ENCODE results near the gene SMCO3. TPM values are rescaled to one million over a fixed set of nuclear protein-coding genes. Genes with fewer than 3 reads are reported as not detected.

The SMCO3 gene
- total RNA-seq, 1 experiment from 2014 or later: not detected

- no peaks in the 10 kb centered on the region for H4K20me1 ChIP-seq (ENCODE audit: low read length)
- no peaks in the 10 kb centered on the region for H3K9me2 ChIP-seq (replicated peaks; ENCODE audit: low read length)
- H3K9ac ChIP-seq (ENCODE audit: low read length): no peak overlapping the region
- ChIA-PET POLR2A (ENCODE audit: unreplicated experiment) (interaction anchor here (0.6 kb wide), 1 partner anchor 85 kb away, joined by 4 read pairs; no protein-coding TSS in a partner anchor), CTCF (no interaction called here)
- H3K4me3 ChIP-seq (ENCODE audit: low read length): no peak overlapping the region
- peaks cover 11% of the 10 kb centered on the region for H3K4me1 ChIP-seq (ENCODE audit: insufficient read depth, low read length)
- no peak overlapping the region for H2AFZ ChIP-seq (ENCODE audit: low read length)
- TF ChIP-seq EZH2 (IDR thresholded peaks at IDR 0.05; ENCODE audit: low read length, unreplicated experiment): no peak
- TF ChIP-seq EZH2phosphoT487 (IDR thresholded peaks at IDR 0.05; ENCODE audit: borderline replicate concordance, low read length): no peak
- TF ChIP-seq, protein P1, sequence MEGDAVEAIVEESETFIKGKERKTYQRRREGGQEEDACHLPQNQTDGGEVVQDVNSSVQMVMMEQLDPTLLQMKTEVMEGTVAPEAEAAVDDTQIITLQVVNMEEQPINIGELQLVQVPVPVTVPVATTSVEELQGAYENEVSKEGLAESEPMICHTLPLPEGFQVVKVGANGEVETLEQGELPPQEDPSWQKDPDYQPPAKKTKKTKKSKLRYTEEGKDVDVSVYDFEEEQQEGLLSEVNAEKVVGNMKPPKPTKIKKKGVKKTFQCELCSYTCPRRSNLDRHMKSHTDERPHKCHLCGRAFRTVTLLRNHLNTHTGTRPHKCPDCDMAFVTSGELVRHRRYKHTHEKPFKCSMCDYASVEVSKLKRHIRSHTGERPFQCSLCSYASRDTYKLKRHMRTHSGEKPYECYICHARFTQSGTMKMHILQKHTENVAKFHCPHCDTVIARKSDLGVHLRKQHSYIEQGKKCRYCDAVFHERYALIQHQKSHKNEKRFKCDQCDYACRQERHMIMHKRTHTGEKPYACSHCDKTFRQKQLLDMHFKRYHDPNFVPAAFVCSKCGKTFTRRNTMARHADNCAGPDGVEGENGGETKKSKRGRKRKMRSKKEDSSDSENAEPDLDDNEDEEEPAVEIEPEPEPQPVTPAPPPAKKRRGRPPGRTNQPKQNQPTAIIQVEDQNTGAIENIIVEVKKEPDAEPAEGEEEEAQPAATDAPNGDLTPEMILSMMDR (conservative IDR thresholded peaks at IDR 0.05; ENCODE audit: low read depth, low read length): no peak
- H3K4me2 ChIP-seq (ENCODE audit: low read length): no peak overlapping the region
- intact Hi-C loops (cut with micrococcal nuclease): loop anchor here (5.0 kb wide), 1 partner anchor 40 kb away; the partner anchor contains the start of gene MGP
- ATAC-seq (no peak), DNase-seq (no peak)
- no peak overlapping the region for H3K27ac ChIP-seq (ENCODE audit: low read length)
- no peaks in the 10 kb centered on the region for H3K9me3 ChIP-seq (ENCODE audit: low read length)
- H3F3A ChIP-seq (ENCODE audit: low read length, unreplicated experiment): no peaks in the 10 kb centered on the region
- no TSS peak for BruUV-seq (replicated peaks)
- H3K27me3 ChIP-seq (ENCODE audit: low read length): no peaks in the 10 kb centered on the region
- no peaks in the 10 kb centered on the region for H3K36me3 ChIP-seq (ENCODE audit: low read depth, low read length)
- no peaks in the 10 kb centered on the region for H3K79me2 ChIP-seq (ENCODE audit: low read length)
These were observed 33.0 kb upstream of the SMCO3 start for GRCh38 chr12:14846876-14847580.

- peaks cover 20% of the 10 kb centered on the region for H3K4me1 ChIP-seq (ENCODE audit: insufficient read depth, low read length)
- intact Hi-C loops (cut with micrococcal nuclease): loop anchor here (5.0 kb wide), 1 partner anchor 41 kb away; the partner anchor contains the start of gene MGP
- ChIA-PET CTCF (interaction anchor here (0.5 kb wide), 1 partner anchor 41 kb away, joined by 4 read pairs; no protein-coding TSS in a partner anchor), POLR2A (ENCODE audit: unreplicated experiment) (no interaction called here)
- TF ChIP-seq EZH2phosphoT487 (IDR thresholded peaks at IDR 0.05; ENCODE audit: borderline replicate concordance, low read length) (no peak), EZH2 (IDR thresholded peaks at IDR 0.05; ENCODE audit: low read length, unreplicated experiment) (no peak)
- TF ChIP-seq, protein P1 (conservative IDR thresholded peaks at IDR 0.05; ENCODE audit: low read depth, low read length): no peak
- H3K79me2 ChIP-seq (ENCODE audit: low read length): no peaks in the 10 kb centered on the region
- no peaks in the 10 kb centered on the region for H3K36me3 ChIP-seq (ENCODE audit: low read depth, low read length)
- no peak overlapping the region for H3K4me2 ChIP-seq (ENCODE audit: low read length)
- no peak overlapping the region for H2AFZ ChIP-seq (ENCODE audit: low read length)
- H3F3A ChIP-seq (ENCODE audit: low read length, unreplicated experiment): no peaks in the 10 kb centered on the region
- H3K9me2 ChIP-seq (replicated peaks; ENCODE audit: low read length): no peaks in the 10 kb centered on the region
- DNase-seq (no peak), ATAC-seq (peak; percentile 40; the same call in 1 of the 2 replicates)
- H3K9me3 ChIP-seq (ENCODE audit: low read length): no peaks in the 10 kb centered on the region
- no peak overlapping the region for H3K9ac ChIP-seq (ENCODE audit: low read length)
- BruUV-seq (replicated peaks): no TSS peak
- no peak overlapping the region for H3K27ac ChIP-seq (ENCODE audit: low read length)
- no peaks in the 10 kb centered on the region for H3K27me3 ChIP-seq (ENCODE audit: low read length)
- H3K4me3 ChIP-seq (ENCODE audit: low read length): no peak overlapping the region
- H4K20me1 ChIP-seq (ENCODE audit: low read length): no peaks in the 10 kb centered on the region
These were observed 32.1 kb upstream of the SMCO3 start for GRCh38 chr12:14846042-14846587.

DNA sequence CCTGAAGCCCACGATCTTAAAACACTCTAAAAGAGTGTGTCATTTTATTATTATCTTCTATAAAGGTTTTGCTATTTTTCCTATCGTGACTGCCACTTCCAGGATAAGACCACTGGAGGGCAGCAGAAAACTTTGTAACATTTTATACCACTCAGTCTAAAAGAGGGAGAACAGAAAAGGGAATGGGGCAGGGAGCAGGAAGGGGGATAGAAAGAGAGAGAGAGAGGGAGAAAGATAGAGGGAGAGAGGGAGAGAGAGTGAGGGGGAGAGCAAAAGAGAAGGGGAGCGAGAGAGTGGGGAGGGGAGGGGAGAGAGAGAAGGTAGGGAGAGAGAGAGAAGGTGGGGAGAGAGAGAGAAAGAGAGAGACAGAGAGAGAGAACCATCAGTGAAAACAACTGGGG is 31.4 kb upstream of the SMCO3 start:
- Histone ChIP-seq H3K4me1 (ENCODE audit: insufficient read depth, low read length) (peaks cover 20% of the 10 kb centered on the region), H3F3A (ENCODE audit: low read length, unreplicated experiment) (no peaks in the 10 kb centered on the region), H3K9me3 (ENCODE audit: low read length) (no peaks in the 10 kb centered on the region), H3K4me2 (ENCODE audit: low read length) (no peak overlapping the region), H2AFZ (ENCODE audit: low read length) (peak overlapping the region; percentile 46; the same call in 1 of the 2 replicates), H3K36me3 (ENCODE audit: low read depth, low read length) (no peaks in the 10 kb centered on the region), H3K9me2 (replicated peaks; ENCODE audit: low read length) (no peaks in the 10 kb centered on the region), H3K79me2 (ENCODE audit: low read length) (no peaks in the 10 kb centered on the region), H3K27ac (ENCODE audit: low read length) (no peak overlapping the region), H4K20me1 (ENCODE audit: low read length) (no peaks in the 10 kb centered on the region), H3K27me3 (ENCODE audit: low read length) (no peaks in the 10 kb centered on the region), H3K9ac (ENCODE audit: low read length) (no peak overlapping the region), H3K4me3 (ENCODE audit: low read length) (no peak overlapping the region)
- ChIA-PET CTCF (no interaction called here), POLR2A (ENCODE audit: unreplicated experiment) (no interaction called here)
- ATAC-seq (peak; percentile 53), DNase-seq (peak; percentile 75)
- TF ChIP-seq, protein P1 (conservative IDR thresholded peaks at IDR 0.05; ENCODE audit: low read depth, low read length): peak; percentile 78
- TF ChIP-seq EZH2phosphoT487 (IDR thresholded peaks at IDR 0.05; ENCODE audit: borderline replicate concordance, low read length) (no peak), EZH2 (IDR thresholded peaks at IDR 0.05; ENCODE audit: low read length, unreplicated experiment) (no peak)
- BruUV-seq (replicated peaks): no TSS peak
- intact Hi-C loops (cut with micrococcal nuclease): loop anchor here (1.0 to 5.0 kb wide), 7 partner anchors 35 to 151 kb away; partner anchors contain the start of gene MGP
